Activated CD8-positive, alpha-beta memory T cell treated with anti-CD3 and anti-CD28 coated beads, Interleukin-2, amount 50 U/mL, for 24 hours (primary cell): ENCODE measurements around the gene PAIP2.
"Not testable (repeated sequence)": the region's sequence is repeated elsewhere in the genome, so short reads cannot be mapped to it uniquely, and the experiment has no call there.

ENCODE experiments used
- DNase-seq: peaks from one replicate; pipeline ENCODE4 v3.0.0-alpha.2; 2020; ENCODE audit errors: extremely low read depth

PAIP2 gene

DNA sequence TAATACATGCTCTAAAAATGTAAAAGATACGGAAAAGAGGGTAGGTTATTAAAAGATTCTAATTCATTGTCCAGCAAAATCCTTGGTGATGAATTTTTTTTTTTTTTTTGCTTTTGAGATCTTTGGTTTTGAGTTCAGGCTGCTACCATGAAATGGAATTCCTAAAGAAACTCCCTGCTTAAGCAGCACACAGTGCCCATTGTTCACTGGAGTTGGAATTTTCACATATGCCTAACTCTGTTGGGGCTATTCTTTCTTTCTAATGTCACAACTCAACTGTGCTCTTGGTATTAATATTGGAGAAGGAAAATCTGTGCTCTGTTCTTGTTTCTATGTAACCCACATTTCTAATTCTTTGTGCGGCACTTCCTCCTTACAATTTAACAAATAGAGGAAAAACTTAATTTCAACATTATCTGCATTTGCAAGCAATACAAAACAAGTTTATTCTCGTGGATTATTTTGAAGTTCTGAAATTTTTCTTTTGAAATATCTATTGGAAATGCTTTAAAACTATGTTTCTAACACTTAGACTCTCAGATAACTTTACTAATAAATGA, 26.5 kb upstream of the PAIP2 start:
- DNase-seq = no peak

DNA sequence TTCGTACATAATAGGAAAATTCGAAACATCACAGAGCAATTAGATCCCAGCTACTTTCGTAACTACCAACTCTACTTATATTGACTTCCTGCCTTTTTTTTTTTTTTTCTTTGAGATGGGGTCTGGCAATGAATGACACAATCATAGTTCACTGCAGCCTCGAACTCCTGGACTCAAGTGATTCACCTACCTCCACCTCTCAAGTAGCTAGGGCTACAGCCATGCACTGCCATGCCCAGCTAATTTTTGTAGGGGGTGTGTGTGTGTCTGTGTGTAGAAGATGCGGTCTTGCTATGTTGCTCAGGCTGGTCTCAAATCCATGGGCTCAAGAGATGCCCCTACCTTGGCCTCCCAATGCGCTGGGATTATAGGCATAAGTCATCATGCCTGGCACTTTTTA, 5.8 kb upstream of the PAIP2 start:
- no peak for DNase-seq

DNA sequence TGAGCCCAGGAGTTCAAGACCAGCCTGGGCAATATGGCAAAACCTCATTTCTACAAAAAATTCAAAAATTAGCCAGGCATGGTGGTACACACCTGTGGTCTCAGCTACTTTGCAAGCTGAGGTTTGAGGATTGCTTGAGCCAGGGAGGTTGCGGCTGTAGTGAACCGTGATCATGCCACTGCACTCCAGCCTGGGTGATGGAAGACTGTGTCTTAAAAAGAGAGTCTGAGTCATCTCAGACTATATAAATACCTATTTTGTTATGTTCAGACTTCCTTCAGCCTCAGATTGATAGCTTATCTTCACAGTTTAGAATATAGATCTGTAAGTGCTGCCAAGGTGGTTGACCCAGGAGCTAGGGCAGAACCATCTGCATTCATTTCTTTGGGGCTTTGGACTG, 1.6 kb upstream of the PAIP2 start:
- DNase-seq = no peak

DNA sequence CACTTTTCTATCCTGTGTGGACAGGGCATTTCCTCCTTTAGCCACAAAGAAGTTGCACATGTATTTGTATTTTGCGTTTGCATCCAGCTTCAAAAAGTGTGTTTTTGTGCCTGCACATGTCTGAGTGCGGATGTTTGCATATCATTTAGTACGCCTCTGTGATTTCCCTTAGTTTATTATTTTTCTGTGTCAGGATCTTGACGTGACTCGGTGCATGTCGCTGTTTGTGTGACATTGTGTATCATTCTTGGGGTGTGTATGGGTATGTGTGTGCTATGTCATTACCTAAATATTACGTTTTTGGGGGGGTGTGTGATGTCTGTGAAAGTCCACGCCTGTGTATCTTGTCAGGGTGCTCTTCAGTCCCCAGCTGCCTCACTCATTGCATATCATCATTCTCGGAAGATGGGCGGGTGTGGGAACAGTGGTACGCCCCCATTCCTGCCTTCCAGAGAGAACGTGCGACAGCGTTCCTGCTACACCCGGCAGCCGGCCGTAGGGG, 416 bp upstream of the PAIP2 start:
- DNase-seq = no peak

DNA sequence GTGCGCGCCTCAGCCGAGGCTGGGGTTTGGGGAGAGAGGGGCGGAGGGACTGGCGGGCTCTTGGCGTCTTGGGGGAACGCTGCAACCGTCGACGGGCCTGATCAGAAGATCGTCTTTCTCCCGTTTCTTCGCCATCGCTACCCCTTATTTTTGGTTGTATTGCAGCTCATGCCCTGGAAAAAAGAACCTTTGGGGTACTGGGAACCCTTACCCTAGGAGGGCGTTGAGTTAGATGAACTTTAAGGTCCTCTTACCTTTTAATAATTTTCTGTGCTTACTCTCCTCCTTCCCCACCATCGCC, 719 bp downstream of the PAIP2 start:
- DNase-seq = peak; percentile 58

DNA sequence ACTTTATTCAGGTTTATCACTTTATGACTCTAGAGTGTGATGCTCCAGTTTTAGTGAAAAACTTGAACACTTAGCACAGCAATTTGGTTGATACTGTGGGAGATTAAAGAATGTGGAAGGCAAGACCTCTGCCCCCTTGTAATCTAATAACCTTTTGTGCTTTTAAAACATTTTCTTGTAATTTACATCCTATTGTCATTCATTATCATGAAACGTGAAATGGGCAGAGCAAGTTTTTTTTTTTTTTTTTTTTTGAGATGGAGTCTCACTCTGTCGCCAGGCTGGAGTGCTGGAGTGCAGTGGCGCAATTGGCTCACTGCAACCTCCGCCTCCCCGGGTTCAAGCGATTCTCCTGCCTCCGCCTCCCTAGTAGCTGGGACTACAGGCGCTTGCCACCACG, 1.8 kb downstream of the PAIP2 start:
- no peak for DNase-seq

DNA sequence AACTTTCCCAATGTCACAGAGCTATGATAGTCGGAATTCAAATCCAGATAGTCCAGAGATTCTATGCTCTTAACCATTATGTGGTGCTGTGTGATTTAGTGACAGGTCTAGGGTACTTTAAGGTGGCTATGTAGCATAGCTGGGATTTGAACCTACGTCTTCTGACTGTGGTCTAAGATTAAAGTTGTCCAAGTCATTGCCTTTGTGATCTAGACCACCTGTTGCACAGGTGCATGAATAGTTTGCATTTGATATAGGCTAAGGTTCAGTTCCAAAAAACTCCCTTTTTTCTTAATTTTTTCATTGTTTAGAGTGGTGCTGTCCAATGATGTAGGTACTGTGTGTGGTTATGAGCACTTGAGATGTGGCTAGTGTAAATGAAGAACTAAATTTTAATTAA, 2.5 kb downstream of the PAIP2 start:
- no peak for DNase-seq

DNA sequence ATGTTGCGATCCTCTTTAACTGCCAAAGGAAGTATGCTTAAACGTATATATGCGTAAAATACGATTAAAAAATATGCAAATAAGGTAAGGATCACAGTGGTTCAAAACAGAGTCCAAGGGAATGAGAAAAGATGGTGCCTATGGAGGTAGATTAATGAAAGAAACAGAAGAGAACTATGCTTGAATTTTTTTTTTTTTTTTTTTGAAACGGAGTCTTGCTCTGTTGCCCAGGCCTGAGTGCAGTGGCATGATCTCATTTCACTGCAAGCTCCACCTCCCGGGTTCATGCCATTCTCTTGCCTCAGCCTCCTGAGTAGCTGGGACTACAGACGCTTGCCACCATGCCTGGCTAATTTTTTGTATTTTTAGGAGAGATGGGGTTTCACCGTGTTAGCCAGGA, 3.8 kb downstream of the PAIP2 start:
- not testable (repeated sequence) for DNase-seq

DNA sequence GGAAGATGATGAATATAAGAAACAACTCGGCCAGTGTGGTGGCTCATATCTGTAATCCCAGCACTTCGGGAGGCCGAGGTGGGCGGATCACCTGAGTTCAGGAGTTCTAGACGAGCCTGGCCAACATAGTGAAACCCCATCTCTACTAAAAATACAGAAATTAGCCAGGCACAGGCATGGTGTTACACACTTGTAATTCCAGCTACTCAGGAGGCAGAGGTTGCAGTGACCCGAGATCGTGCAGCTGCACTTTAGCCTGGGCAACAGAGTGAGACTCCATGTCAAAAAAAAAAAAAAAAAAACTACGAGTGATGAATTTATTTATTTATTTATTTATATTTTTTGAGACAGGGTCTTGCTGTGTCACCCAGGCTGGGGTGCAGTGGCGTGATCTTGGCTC, 6.2 kb downstream of the PAIP2 start:
- DNase-seq = not testable (repeated sequence)

DNA sequence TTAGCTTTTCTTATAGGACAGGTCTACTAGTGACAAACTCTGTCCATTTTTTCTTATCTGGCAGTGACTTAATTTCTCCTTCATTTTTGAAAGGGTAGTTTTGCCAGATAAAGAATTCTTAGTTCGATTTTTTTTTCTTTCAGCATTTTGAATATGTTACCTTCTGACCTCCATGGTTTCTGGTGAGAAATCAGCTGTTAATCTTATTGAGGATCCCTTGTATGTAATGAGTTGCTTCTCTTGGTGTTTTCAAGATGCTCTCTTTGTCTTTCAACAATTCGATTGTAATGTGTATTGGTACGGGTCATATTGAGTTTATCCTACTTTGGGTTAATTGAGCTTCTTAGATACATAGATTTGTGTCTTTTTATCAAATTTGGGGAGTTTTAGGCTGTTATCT, 12.5 kb downstream of the PAIP2 start:
- DNase-seq = no peak

DNA sequence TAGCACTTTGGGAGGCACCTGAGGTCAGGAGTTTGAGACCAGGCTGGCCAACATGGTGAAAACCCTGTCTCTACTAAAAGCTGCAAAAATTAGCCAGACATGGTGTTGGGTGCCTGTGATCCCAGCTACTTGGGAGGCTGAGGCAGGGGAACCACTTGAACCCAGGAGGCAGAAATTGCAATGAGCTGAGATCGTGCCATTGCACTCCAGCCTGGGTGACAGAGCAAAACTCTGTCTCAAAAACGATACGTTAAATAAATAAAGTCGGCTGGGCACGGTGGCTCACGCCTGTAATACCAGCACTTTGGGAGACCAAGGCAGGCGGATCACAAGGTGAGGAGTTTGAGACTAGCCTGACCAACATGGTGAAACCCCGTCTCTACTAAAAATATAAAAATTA, 14.2 kb downstream of the PAIP2 start:
- not testable (repeated sequence) for DNase-seq

DNA sequence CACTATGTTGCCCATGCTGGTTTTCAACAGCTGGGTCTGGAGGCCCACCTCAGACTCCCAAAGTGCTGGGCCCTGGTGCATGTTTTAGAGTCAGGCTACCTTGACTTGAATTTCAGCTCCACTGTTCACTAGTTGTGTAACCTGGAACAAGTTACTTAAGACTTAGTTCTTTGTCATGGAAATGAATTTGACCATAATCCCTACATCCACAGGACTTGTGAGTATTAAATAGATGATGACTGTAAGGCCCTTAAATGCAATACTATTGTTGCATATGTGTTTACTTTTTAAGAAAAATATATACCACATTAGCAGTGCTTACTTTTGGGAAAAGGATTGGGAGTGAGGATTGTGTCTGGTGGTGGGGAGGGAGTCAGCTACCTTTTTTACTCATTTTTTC, 16.4 kb downstream of the PAIP2 start:
- DNase-seq = no peak

DNA sequence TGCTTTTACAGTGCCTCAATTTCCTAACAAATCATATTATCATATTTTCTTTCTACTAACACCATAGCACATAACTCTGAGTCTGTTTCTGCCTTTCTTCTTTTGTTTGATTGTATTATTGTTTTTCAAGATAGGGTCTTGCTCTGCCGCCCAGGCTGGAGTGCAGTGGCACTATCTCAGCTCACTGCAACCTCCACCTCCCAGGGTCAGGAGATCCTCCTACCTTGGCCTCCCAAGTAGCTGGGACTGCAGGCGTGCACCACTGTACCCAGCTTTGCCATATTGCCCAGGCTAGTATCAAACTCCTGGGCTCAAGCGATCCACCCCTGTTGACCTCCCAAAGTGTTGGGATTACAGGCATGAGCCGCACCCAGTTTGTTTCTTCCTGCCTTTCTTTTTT, 18.7 kb downstream of the PAIP2 start:
- no peak for DNase-seq

DNA sequence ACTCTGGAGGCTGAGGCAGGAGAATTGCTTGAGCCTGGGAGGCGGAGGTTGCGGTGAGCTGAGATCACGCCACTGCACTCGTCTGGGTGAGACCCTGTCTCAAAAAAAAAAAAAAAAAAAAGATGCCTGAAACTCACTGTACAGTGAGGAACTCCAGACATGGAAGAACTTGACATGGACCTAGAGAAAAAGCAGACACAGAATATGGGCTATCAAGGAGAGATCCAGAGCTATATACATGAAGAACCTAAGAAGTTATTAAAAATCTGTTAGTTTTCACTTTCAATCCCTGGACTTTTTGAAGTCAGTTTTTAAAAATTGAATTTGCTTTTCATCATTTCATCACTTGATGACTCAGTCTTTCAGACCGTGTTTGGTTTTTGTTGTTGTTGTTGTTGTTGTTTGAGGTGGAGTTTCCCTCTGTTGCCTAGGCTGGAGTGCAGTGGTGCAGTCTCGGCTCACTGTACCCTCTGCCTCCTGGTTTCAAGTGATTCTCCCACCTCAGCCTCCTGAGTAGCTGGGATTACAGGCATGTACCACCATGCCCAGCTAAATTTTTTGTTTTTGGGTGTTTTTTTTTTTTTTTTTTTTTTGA, 20.3 kb downstream of the PAIP2 start:
- no peak for DNase-seq

DNA sequence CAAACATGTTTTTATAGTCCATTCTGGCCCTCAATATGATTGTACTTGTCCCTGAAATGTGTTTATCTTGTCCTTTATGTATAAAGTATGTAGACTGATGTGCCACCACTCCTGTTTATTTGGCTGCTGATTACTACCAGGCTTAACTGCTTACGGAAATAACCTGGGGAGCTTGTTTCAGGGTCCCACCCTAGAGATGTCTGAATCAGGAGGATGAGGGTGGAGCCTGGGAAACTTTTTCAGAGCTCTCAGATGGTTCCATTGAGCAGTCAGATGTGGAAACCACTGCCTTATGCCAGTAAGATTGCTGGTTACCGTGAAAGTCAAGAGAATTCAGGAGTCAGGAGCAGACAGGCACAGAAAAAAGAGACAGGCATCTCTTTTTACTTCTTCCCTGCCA, 22.3 kb downstream of the PAIP2 start:
- no peak for DNase-seq

DNA sequence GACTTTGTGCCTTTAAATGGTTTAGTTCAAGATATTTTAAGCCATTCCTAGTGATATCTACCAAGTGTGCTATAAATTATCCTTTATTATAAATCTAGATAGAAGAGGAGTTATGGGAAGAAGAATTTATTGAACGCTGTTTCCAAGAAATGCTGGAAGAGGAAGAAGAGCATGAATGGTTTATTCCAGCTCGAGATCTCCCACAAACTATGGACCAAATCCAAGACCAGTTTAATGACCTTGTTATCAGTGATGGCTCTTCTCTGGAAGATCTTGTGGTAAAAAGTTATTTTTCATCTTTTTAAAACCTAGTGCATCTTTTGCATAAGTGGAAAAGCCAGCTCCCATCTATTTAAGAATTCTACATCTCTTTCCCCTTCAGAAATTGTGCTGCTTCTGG, 22.8 kb downstream of the PAIP2 start:
- no peak for DNase-seq

DNA sequence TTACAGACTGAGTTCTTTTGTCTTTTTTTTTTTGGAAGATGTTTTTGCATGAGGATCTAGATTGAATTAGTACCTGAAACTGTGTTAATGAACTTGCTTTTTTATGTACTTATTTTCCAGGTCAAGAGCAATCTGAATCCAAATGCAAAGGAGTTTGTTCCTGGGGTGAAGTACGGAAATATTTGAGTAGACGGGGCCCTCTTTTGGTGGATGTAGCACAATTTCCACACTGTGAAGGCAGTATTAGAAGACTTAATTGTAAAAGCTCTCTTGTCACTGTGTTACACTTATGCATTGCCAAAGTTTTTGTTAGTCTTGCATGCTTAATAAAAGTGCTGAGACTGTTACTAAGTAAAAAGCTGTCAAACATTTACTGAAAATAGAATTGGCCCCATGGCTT, 27.0 kb downstream of the PAIP2 start:
- DNase-seq = no peak

DNA sequence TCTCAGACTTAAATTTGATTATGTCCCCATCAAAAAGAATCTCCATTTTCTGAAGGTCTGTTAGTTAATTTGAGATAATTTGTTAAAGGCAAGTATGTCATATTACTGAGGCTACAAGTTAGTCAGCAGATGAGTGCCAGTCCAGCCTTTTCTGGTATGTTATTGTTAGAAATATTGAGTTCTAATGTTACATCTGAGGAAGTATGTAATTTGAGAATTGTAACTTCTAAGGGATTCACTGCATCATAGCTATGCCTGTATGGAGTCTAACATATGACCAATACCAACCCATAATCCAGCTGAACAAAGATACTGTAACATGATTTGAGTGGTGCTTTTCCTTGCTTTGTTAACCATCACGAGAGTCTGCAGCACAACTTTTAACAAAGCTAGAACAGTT, 27.5 kb downstream of the PAIP2 start:
- DNase-seq = no peak

DNA sequence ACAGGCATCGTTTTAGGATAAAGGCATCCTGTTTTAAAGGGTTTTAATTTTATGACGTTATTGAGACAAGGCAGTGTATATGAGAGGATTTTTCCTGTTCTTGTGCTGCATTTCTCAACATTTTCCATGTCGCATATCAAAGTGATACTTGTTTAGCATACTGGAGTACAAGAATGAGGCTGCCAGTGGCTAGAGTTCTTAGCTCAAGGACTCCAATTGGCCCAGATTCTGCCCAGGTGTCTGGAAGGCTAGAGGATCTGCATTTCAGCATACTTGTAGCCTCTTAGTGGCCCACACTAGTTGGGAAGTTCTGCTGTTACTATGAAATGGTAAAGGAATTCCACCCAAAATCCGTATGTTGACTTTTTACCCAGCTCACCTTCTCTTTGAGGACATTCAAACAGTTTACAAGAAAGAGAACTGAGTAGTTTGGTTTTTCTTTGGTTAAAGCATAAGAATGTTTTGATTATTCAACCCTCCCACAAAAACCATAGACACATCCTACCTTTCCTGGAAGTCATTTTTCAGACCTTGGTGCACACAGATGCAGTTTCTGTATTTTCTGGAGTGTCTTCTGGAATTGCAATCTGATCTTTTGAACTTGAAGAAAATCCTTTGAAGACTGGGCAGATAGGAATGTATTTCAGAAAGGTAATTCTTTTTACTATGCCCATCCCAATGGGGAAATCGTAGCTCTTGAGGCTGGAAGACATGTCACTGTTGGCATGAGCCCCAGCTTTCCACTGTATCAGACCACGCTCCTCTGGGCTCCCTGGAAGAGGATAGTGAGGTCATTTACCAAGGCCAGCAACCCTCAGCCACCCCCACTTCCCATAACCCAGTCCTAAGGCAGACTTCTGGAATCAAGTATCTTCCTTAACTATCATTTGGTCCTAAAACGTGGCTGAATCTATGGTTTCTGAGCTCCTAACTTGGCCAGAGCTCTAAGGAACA, 30.1 kb downstream of the PAIP2 start:
- DNase-seq = no peak

DNA sequence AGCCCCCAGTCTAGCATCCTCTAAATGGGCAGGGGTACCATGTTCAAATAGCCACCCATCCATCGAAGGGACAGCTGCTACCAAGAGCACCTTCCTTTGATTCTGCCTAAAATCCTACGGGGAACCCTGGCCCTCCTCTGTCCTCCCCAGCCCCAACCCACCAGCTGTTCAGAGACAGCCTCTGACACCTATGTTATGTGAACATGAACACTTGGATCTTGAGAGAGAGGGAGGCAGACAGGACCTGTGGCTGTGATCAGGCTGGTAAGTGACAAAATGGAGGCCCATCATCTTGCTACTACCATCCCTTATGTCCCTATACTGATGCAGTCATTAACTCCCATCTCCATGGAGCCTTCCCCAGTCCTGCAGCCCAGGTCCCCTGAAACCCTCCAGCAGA, 33.3 kb downstream of the PAIP2 start:
- no peak for DNase-seq

DNA sequence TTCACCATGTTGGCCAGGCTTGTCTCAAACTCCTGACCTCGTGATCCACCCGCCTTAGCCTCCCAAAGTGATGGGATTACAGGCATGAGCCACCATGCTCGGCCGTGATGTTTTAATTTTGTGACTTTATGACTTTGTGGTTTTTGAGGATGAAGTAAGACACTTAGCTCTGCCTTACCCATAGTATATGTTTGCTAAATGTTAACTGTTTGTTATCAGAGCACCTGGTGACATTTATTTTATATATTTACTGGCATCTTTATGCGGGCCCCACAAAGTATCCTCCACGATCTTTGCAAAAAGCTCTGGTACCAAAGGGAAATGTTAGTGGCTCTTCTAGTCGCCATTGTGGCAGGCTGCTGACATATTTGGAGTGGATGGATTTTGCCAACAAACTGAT, 34.7 kb downstream of the PAIP2 start:
- DNase-seq = no peak

DNA sequence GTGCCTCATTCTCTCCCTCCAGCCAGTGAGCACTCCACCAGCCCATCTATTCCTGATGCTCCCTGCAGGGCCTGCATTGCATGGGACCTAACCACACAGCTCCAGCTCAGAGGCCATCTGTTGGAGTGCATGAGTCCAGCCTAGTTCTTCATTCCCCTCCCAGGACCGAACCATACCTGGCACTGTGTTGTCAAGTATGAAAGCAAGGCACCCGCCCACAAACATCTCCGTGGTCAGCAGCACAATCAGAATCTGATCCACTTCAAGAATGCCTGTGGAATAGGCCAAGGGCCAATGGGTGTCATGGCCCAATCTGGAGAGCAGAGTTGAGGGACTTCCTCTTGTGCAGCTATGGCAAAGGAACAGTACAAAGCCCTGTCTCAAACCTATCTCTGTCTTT, 35.6 kb downstream of the PAIP2 start:
- no peak for DNase-seq
